Adipocyte (in vitro differentiated cells): ENCODE measurements around the gene NLGN4X.
"Not testable (repeated sequence)": the region's sequence is repeated elsewhere in the genome, so short reads cannot be mapped to it uniquely, and the experiment has no call there.

ENCODE experiments used
- DNase-seq: peaks from one replicate; pipeline ENCODE4 v3.0.0-alpha.2; 2015; ENCODE audit warnings: low read depth
- H3K27me3 ChIP-seq: replicated peaks from 2 replicates; pipeline ENCODE4 v1.7.0; 2013; ENCODE audit warnings: mild to moderate bottlenecking, low read length, moderate library complexity; ENCODE audit not compliant: control insufficient read depth, insufficient read depth
- H3K36me3 ChIP-seq: 2 replicates; pipeline ENCODE4 v1.7.0; 2013; ENCODE audit warnings: low read length, mild to moderate bottlenecking, moderate library complexity; ENCODE audit not compliant: control insufficient read depth, insufficient read depth, severe bottlenecking
- H3K4me1 ChIP-seq: 2 replicates; pipeline ENCODE4 v1.7.0; 2013; ENCODE audit warnings: mild to moderate bottlenecking, low read length, moderate library complexity; ENCODE audit not compliant: control insufficient read depth, insufficient read depth
- H3K4me3 ChIP-seq: 2 replicates; pipeline ENCODE4 v1.7.0; 2013; ENCODE audit warnings: mild to moderate bottlenecking, low read length, moderate library complexity
- H3K9ac ChIP-seq: 2 replicates; pipeline ENCODE4 v1.7.0; 2013; ENCODE audit warnings: mild to moderate bottlenecking, low read length, moderate library complexity
- H3K9me3 ChIP-seq: 2 replicates; pipeline ENCODE4 v1.7.0; 2013; ENCODE audit warnings: mild to moderate bottlenecking, low read length, moderate library complexity; ENCODE audit not compliant: control insufficient read depth

Gene NLGN4X

GRCh38 chrX:5957506-5957905 is 271.2 kb downstream of the NLGN4X start:
- H3K9ac ChIP-seq: no peak overlapping the region
- H3K9me3 ChIP-seq: no peaks in the 10 kb centered on the region
- H3K4me3 ChIP-seq: no peak overlapping the region
- no peaks in the 10 kb centered on the region for H3K4me1 ChIP-seq
- no peak for DNase-seq
- no peaks in the 10 kb centered on the region for H3K36me3 ChIP-seq
- H3K27me3 ChIP-seq: no peaks in the 10 kb centered on the region

GRCh38 chrX:5936438-5936837 is 292.2 kb downstream of the NLGN4X start:
- Histone ChIP-seq H3K9me3 (no peaks in the 10 kb centered on the region), H3K36me3 (no peaks in the 10 kb centered on the region), H3K4me3 (no peak overlapping the region), H3K4me1 (peaks cover 11% of the 10 kb centered on the region), H3K27me3 (no peaks in the 10 kb centered on the region), H3K9ac (no peak overlapping the region)
- no peak for DNase-seq

- no peaks in the 10 kb centered on the region for H3K27me3 ChIP-seq
- H3K36me3 ChIP-seq: no peaks in the 10 kb centered on the region
- no peaks in the 10 kb centered on the region for H3K9me3 ChIP-seq
- no peak for DNase-seq
- no peak overlapping the region for H3K9ac ChIP-seq
- H3K4me1 ChIP-seq: no peaks in the 10 kb centered on the region
- H3K4me3 ChIP-seq: no peak overlapping the region
Observed at GRCh38 chrX:5928224-5928623, 300.4 kb downstream of the NLGN4X start.

GRCh38 chrX:5916945-5917344 is 311.7 kb downstream of the NLGN4X start:
- Histone ChIP-seq H3K36me3 (no peaks in the 10 kb centered on the region), H3K27me3 (no peaks in the 10 kb centered on the region), H3K9me3 (peaks cover 9% of the 10 kb centered on the region), H3K4me1 (no peaks in the 10 kb centered on the region), H3K4me3 (no peak overlapping the region), H3K9ac (no peak overlapping the region)
- DNase-seq: no peak

- H3K9me3 ChIP-seq: peaks cover 15% of the 10 kb centered on the region
- H3K4me1 ChIP-seq: no peaks in the 10 kb centered on the region
- no peak for DNase-seq
- H3K4me3 ChIP-seq: no peak overlapping the region
- no peaks in the 10 kb centered on the region for H3K27me3 ChIP-seq
- H3K36me3 ChIP-seq: no peaks in the 10 kb centered on the region
- no peak overlapping the region for H3K9ac ChIP-seq
Observed at GRCh38 chrX:5915783-5916182, 312.9 kb downstream of the NLGN4X start.

GRCh38 chrX:5907207-5907606 is 321.5 kb downstream of the NLGN4X start:
- no peak for DNase-seq
- H3K4me1 ChIP-seq: no peaks in the 10 kb centered on the region
- no peak overlapping the region for H3K4me3 ChIP-seq
- peaks cover 8% of the 10 kb centered on the region for H3K9me3 ChIP-seq
- no peaks in the 10 kb centered on the region for H3K36me3 ChIP-seq
- no peaks in the 10 kb centered on the region for H3K27me3 ChIP-seq
- H3K9ac ChIP-seq: no peak overlapping the region

GRCh38 chrX:5903586-5904190 is 325.0 kb downstream of the NLGN4X start:
- H3K27me3 ChIP-seq, H3K4me1 ChIP-seq, H3K9me3 ChIP-seq, DNase-seq, H3K36me3 ChIP-seq, H3K9ac ChIP-seq, H3K4me3 ChIP-seq: not testable (repeated sequence)

- Histone ChIP-seq H3K9me3 (no peaks in the 10 kb centered on the region), H3K4me1 (no peaks in the 10 kb centered on the region), H3K4me3 (no peak overlapping the region), H3K9ac (no peak overlapping the region), H3K36me3 (no peaks in the 10 kb centered on the region), H3K27me3 (no peaks in the 10 kb centered on the region)
- no peak for DNase-seq
Observed at GRCh38 chrX:5898463-5898862, 330.2 kb downstream of the NLGN4X start.

- Histone ChIP-seq H3K27me3 (no peaks in the 10 kb centered on the region), H3K4me1 (no peaks in the 10 kb centered on the region), H3K9ac (no peak overlapping the region), H3K4me3 (no peak overlapping the region), H3K36me3 (no peaks in the 10 kb centered on the region), H3K9me3 (no peaks in the 10 kb centered on the region)
- no peak for DNase-seq
Observed at GRCh38 chrX:5891378-5891777, 337.3 kb downstream of the NLGN4X start.

GRCh38 chrX:5876984-5877596 is 351.6 kb downstream of the NLGN4X start:
- no peak overlapping the region for H3K4me3 ChIP-seq
- H3K27me3 ChIP-seq: no peaks in the 10 kb centered on the region
- no peaks in the 10 kb centered on the region for H3K9me3 ChIP-seq
- no peak for DNase-seq
- no peak overlapping the region for H3K9ac ChIP-seq
- H3K4me1 ChIP-seq: no peaks in the 10 kb centered on the region
- H3K36me3 ChIP-seq: no peaks in the 10 kb centered on the region

GRCh38 chrX:5870238-5870637 is 358.4 kb downstream of the NLGN4X start:
- Histone ChIP-seq H3K27me3 (no peaks in the 10 kb centered on the region), H3K4me3 (no peak overlapping the region), H3K4me1 (no peaks in the 10 kb centered on the region), H3K36me3 (no peaks in the 10 kb centered on the region), H3K9ac (no peak overlapping the region), H3K9me3 (peaks cover 2% of the 10 kb centered on the region)
- no peak for DNase-seq

- DNase-seq: no peak
- H3K4me1 ChIP-seq: no peaks in the 10 kb centered on the region
- no peak overlapping the region for H3K4me3 ChIP-seq
- H3K9me3 ChIP-seq: peaks cover 2% of the 10 kb centered on the region
- no peaks in the 10 kb centered on the region for H3K27me3 ChIP-seq
- no peaks in the 10 kb centered on the region for H3K36me3 ChIP-seq
- H3K9ac ChIP-seq: no peak overlapping the region
Observed at GRCh38 chrX:5869786-5870185, 358.9 kb downstream of the NLGN4X start.
